ENCODE data around the gene TMEM54.

GRCh38 chr1:32931760-32932159, 30.6 kb upstream of the TMEM54 start:
- TF ChIP-seq, protein P1, sequence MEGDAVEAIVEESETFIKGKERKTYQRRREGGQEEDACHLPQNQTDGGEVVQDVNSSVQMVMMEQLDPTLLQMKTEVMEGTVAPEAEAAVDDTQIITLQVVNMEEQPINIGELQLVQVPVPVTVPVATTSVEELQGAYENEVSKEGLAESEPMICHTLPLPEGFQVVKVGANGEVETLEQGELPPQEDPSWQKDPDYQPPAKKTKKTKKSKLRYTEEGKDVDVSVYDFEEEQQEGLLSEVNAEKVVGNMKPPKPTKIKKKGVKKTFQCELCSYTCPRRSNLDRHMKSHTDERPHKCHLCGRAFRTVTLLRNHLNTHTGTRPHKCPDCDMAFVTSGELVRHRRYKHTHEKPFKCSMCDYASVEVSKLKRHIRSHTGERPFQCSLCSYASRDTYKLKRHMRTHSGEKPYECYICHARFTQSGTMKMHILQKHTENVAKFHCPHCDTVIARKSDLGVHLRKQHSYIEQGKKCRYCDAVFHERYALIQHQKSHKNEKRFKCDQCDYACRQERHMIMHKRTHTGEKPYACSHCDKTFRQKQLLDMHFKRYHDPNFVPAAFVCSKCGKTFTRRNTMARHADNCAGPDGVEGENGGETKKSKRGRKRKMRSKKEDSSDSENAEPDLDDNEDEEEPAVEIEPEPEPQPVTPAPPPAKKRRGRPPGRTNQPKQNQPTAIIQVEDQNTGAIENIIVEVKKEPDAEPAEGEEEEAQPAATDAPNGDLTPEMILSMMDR (IDR thresholded peaks at IDR 0.05; ENCODE audit: low read depth, low read length, missing input control), result no peak
- TF ChIP-seq SP1 (IDR thresholded peaks at IDR 0.05) (no peak), EGR1 (IDR thresholded peaks at IDR 0.05; ENCODE audit: low read depth in 2 of 2) (no peak), JUND (IDR thresholded peaks at IDR 0.05) (no peak), TAF1 (conservative IDR thresholded peaks at IDR 0.05) (no peak), FOXA1 (IDR thresholded peaks at IDR 0.05) (no peak), RAD21 (IDR thresholded peaks at IDR 0.05) (no peak), GABPA (IDR thresholded peaks at IDR 0.05 in 1 of 2, conservative IDR thresholded peaks at IDR 0.05 in 1 of 2) (no peak), YY1 (IDR thresholded peaks at IDR 0.05) (no peak)
- TF ChIP-seq, protein P2, sequence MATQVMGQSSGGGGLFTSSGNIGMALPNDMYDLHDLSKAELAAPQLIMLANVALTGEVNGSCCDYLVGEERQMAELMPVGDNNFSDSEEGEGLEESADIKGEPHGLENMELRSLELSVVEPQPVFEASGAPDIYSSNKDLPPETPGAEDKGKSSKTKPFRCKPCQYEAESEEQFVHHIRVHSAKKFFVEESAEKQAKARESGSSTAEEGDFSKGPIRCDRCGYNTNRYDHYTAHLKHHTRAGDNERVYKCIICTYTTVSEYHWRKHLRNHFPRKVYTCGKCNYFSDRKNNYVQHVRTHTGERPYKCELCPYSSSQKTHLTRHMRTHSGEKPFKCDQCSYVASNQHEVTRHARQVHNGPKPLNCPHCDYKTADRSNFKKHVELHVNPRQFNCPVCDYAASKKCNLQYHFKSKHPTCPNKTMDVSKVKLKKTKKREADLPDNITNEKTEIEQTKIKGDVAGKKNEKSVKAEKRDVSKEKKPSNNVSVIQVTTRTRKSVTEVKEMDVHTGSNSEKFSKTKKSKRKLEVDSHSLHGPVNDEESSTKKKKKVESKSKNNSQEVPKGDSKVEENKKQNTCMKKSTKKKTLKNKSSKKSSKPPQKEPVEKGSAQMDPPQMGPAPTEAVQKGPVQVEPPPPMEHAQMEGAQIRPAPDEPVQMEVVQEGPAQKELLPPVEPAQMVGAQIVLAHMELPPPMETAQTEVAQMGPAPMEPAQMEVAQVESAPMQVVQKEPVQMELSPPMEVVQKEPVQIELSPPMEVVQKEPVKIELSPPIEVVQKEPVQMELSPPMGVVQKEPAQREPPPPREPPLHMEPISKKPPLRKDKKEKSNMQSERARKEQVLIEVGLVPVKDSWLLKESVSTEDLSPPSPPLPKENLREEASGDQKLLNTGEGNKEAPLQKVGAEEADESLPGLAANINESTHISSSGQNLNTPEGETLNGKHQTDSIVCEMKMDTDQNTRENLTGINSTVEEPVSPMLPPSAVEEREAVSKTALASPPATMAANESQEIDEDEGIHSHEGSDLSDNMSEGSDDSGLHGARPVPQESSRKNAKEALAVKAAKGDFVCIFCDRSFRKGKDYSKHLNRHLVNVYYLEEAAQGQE (IDR thresholded peaks at IDR 0.05), result no peak
